Stimulated activated CD4-positive, alpha-beta T cell treated with anti-CD3 and anti-CD28 coated beads, Interleukin-1b, Interleukin-23, amount 100 ng/mL, for 4 hours (primary cell): ENCODE results near the gene CSRP1.

ENCODE experiments used
- DNase-seq, 2 donors: peaks; one replicate each; pipeline ENCODE4 v3.0.0-alpha.2; 2020; ENCODE audit warnings: low read depth in 2 of 2

Gene CSRP1

GRCh38 chr1:201455098-201455497 lies 51.8 kb downstream of the CSRP1 start:
- no peak for DNase-seq

GRCh38 chr1:201454608-201455007 lies 52.3 kb downstream of the CSRP1 start:
- DNase-seq: no peak

DNA sequence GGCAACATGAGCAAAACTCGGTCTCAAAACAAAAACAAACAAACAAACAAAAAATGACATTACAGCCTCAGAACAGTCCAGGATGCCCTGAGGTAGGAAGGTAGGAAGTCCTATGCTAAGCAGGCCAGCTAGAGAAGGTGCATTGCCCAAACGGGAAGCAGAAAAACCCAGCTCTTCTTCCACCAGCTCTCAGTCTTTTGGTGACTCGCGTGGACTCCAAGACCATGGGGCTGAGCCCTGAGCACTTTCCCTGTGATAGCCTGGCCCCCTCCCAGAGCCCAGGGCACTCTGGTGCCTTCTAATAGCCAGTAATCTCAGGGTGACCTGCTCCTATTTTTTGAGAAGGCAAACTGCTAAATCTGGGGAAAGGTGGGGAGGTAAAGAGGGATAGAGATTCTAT lies 54.1 kb downstream of the CSRP1 start:
- no peak for DNase-seq

DNA sequence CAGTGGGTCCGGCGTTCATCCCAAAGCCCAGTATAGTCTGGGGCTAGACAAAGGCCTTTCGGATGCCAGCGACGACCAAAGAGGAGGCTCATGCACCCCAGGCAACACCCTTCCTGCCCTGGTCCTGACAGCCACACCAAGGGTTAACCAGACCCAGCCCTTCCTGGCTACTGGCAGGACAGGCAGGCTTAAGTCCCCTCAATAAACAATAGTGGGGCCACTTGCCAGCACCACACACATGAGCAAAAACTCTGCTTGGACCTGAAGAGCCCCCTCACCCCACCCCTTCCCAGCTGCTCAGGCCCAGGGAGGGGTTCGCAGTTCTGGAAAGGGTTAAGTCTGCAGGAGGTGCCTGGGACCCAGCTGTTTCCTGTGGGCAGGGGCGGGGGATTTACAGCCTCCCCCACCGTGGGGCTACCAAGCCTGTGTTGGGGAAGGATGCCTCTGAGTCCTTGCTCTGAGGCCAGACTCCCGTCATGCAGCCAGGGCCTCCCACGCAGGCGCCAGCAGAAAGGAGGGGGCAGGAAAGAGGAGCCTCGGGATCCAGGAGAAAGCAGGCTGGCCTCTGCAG lies 56.1 kb downstream of the CSRP1 start:
- DNase-seq: no peak

DNA sequence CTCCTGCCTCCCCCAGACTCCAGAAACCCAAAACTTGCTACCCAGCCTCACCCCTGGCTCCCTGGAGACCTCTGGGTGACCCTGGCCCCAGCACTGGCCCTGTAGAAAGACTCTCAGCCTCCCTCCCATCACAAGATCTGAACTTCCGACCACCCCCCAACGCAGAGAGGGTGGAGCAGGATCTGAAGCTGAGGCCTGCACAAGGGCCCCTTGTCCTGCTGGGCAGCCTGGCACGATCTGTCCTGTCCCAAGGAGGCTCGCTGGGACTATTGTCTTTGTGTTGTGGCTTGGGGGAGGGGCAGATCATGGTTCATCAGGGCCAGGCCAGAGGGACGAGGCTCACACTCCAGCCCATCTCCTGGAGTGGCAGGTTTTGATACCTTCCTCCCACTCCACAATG lies 57.9 kb downstream of the CSRP1 start:
- no peak for DNase-seq

DNA sequence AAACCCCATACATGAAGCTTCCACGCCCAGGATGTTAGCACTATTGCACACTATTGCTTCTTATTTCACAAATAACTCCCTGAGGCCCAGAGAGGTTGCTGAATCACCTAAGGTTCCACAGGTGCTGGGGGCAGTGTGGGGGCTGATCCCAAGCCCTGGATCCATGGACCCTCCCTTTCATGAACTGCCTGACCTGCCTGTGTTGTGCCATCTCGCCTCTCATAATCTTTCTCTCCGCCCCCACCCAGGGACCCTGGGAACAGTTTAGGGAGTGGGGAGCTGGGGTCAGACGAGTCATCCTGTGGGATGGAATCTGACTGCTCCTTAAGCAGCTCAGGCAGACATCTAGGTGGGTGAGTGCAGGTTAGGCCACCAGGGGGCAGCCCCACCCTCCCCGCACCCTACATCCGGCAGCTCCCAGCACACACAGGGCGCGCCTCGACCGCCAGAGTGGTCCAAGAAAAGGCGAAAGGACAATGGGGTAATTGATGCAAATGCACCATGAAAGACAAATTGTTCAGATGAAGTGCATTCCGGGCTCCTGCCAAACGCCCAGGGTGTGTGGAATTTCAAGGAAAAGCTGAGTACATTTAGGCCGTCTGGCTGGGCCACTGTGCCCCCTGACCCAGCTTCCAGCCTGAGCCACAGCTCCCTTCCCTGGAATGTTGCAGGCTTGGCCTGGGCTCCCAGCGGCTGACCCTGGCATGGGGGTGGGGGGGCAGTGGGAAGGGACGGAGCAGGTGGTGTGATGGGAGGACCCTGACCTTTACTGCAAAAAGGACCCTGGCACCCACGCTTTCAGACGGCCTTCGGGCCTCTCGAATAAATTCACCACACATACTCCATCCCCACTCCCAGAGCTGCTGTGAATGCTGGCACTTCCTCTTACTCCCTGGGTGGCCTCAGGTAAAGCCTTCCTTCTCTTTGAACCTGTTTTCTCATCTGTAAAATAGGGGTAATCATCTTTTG lies 58.7 kb downstream of the CSRP1 start:
- peak; percentile 45 to 52 for DNase-seq

DNA sequence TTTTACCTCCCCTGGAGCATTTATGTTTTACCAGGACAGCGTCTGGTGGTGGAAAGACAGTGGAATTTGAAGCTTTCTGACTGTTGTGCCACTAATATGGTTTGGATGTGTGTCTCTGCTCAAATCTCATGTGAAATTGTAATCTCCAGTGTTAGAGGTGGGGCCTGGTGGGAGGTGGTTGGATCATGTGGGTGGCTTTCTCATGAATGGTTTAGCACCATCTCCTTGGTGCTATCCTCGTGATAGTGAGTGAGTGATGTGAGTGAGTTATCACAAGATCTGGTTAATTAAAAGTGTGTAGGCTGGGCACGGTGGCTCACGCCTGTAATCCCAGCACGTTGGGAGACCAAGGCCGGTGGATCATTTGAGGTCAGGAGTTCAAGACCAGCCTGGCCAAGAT lies 61.6 kb downstream of the CSRP1 start:
- DNase-seq: no peak

GRCh38 chr1:201444792-201445191 lies 62.1 kb downstream of the CSRP1 start:
- no peak for DNase-seq

DNA sequence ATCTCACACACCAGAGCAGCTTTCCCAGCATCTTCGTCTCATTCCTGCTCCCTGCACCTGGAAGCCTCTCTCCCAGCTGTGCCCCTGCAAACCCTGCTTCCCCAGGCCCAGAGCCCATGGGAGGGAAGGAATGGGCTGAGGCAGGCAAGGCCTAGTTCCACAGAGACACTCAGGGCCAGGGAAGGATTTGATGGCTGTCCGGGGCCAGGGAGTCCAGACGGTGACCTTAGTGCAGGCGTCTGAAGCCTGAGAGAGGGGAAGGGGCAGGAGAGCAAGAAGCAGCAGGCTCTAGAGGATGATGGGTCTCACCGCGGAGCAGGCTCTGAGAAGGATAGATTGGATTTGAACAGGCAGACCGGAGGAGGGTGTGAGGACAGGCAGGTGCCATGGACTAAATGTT lies 63.2 kb downstream of the CSRP1 start:
- DNase-seq: no peak

GRCh38 chr1:201436969-201437368 lies 70.0 kb downstream of the CSRP1 start:
- DNase-seq: no peak

DNA sequence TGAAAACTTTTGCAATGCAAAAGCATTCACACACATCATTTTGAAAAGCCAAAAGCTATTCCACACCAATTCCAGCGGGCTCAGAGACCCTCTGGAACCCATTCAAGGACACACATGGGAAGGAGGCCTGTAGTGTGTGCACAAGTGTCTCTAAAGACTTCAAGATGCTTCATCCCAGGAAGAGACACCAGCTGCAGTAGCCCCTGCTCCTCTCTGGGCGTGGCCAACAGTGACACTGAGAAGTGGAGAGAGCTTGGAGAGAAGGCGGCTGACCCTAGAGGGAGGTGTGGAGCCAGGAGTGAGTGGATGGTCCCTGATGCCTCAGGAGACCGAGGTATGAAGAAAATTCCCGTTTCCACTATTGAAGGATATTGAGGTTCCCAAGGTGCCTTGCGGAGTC lies 70.5 kb downstream of the CSRP1 start:
- no peak for DNase-seq

DNA sequence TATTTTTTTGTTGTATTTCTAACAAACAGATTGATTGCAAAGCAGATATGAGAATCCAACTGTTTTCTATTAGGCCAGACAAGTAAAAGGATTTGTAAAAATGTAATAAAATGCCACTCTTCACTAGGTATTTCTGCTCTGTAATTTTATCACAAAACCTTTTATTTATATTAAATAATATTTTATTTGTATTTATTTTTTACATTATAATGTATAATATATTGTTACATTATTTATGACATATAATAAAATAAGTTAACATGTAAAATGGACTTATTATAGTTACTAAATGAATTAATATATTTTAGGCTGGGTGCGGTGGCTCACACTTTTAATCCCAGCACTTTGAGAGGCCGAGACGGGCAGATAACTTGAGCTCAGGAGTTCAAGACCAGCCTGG lies 72.7 kb downstream of the CSRP1 start:
- no peak for DNase-seq

DNA sequence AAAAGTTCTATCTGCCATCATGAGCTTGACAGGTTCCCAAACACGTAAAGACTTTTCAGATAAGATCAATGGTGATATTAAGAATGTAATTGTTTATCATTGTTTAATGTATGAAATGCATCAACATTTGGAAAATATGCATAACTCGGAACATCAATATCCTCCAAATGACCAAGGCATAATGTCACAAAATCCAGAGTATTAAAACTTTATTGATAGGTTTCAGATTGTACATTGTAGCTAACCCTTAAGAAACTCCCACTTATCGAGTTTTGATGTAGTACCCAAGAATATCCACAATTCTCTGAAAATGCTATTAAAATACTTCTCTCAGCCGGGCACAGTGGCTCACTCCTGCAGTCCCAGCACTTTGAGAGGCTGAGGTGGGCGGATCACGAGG lies 73.3 kb downstream of the CSRP1 start:
- DNase-seq: no peak
